Activated T-cell treated with anti-CD3 and anti-CD28 coated beads for 4 hours (primary cell): Measurements from ENCODE around the gene CD2BP2.
"Not testable (repeated sequence)": the region's sequence is repeated elsewhere in the genome, so short reads cannot be mapped to it uniquely, and the experiment has no call there.

Experiments
- DNase-seq: peaks from one replicate; pipeline ENCODE4 v3.0.0-alpha.2; 2020

Gene CD2BP2

GRCh38 chr16:30341971-30342370 lies 13.1 kb downstream of the CD2BP2 start:
- DNase-seq, result not testable (repeated sequence)

DNA sequence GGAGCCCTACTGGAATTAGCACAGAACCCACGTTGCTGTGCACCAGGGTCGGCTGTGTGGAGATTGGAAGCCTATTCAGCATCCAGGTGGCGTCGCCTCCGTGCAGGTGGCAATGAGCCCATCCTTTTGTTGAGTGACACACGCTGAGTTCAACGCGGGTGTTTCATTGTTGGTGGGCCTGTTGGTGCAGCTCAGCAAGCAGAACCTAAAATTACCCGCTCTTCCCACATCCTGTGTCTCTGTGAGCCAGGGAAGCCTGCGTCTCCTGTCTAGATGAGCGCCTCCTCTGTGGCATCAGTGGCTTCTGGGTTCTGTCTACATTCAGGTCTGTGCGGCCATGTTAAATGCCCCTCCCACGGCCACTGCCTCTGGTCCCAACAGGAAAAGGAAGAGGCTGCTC lies 14.5 kb downstream of the CD2BP2 start:
- no peak for DNase-seq

GRCh38 chr16:30338715-30339114 lies 16.4 kb downstream of the CD2BP2 start:
- not testable (repeated sequence) for DNase-seq

- DNase-seq, result not testable (repeated sequence)
These were observed 17.1 kb downstream of the CD2BP2 start for GRCh38 chr16:30337964-30338357.

GRCh38 chr16:30335598-30336474 lies 19.3 kb downstream of the CD2BP2 start:
- no peak for DNase-seq

DNA sequence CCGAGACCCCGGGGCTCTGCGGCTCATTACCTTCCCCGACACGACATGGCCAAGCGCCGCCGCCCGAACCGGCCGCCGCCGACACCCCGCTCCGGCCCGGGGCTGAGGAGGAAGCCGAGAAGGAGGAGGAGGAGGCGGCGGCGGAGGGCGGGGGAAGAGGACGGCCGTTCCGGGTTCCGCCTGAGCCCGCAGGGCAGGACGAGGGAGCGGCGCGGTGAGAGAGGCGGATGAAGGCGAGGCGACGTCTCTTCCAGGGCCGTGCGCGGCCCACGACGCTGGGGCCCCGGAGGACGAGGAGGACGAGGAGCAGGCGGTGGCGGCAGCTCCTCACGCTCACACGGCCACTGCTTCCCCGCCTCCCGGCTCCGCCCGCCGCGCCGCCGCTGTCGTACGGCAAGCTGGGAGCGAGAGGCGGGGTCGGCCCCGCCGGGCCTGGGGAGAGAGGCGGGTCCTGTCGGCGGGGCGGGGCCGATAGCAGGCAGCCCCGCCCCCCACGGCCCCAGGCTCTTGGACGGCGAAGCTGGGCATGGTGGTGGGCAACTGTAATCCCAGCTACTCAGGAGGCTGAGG lies 20.0 kb downstream of the CD2BP2 start:
- DNase-seq, result peak; percentile 67

DNA sequence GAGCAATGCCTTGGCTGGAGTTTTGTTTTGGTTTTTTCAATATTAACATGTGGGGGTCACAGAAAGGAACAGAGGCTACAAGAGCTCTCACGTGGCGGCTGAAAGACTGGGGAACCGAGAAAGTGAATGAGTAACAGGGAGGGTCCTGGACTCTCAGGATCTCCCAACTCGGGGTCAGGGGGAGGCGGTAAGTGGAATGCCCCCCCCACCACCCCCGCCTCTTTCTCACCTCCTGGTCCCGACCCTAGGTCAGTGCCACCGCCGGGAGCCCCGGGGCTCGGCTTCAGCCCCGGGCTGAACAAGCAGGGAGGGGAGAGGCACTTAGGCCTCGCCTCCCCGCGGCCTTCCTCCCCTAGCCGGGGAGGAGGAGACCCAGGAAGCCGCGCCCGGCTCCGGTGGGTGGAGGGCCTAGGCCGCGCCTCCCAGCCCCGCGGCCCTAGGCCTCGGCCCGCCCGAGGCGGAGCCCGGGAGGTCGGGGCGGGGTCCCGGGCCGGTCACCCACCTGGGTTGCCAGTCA lies 20.6 kb downstream of the CD2BP2 start:
- peak; percentile 74 for DNase-seq

DNA sequence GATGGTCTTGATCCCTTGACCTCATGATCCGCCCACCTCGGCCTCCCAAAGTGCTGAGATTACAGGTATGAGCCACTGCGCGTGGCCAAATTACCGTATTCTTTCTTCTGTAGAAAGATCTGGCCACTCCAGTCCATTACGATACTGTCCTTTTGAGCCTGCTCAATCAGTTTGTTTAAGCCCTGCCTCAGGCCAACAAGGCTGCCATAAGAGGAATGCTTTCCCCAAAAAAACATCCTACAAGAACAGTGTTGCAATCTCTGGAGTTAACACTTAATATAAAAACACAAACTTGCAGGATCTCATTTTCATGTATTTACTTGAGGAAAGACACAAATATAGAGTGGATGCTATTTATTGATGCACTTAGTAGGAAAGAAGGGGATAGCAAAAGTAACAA lies 30.9 kb downstream of the CD2BP2 start:
- DNase-seq, result not testable (repeated sequence)

GRCh38 chr16:30318647-30319046 lies 36.5 kb downstream of the CD2BP2 start:
- DNase-seq, result not testable (repeated sequence)

DNA sequence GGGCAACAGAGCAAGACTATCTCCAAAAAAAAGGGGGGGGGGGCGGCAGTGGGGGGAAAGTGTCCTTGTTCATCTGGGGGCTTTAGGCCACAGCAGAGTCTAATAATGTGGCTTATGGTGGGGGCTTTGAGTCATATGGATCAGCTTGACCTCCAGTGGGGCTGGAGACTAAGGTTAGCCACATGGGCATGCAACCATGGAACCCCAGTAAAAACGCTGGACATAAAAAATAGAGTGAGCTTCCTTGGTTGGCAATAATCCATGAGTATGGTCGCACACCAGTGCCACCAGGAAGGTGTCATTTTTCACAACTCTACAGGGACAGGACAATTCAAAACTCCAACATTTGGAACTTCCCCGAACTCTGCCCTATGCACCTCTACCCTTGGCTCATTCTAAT lies 44.2 kb downstream of the CD2BP2 start:
- DNase-seq, result not testable (repeated sequence)

- DNase-seq, result not testable (repeated sequence)
These were observed 45.9 kb downstream of the CD2BP2 start for GRCh38 chr16:30309255-30309654.
